COLO668 (cell line): ENCODE results near the gene TLK1.
"Not testable (repeated sequence)": the region's sequence is repeated elsewhere in the genome, so short reads cannot be mapped to it uniquely, and the experiment has no call there.

Source experiments
- DNase-seq: peaks from one replicate; lab custom pipeline; 2025; ENCODE audit not compliant: unreplicated experiment; lab: John Stamatoyannopoulos, UW

TLK1 gene

DNA sequence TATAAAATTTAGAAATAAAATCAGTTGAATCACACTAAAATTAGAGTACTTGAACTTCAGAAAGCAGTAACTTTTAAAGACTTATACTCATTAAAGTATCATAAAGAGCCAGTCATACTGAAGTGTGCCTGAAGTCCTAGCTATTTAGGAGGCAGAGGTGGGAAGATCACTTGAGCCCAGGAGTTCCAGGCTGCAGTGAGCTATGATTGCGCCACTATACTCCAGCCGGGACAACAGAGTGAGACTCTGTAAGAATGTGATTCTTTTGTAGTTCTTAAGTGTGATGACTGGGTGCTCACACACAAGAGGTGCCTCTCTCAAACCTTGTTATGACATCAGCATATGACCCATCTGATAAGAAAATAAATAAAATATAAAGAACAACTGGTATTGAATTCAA, 14.6 kb downstream of the TLK1 start:
- DNase-seq, result no peak

DNA sequence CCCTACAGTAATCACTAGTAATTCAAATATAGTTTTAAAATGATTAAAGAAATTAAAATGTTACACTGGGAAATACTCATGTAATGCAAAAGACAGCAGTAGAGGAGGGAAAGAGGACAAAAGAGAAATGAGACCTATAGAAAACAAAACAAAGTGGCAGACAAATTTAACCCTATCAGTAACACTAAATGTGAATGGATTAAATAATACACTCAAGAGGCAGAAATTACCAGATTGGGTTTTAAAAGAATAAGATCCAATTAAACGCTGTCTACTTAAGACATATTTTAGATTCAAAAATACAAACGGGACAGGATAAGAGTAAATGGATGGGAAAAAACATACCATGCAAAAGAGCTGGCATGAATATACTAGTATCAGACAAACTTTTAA, 17.0 kb downstream of the TLK1 start:
- no peak for DNase-seq

DNA sequence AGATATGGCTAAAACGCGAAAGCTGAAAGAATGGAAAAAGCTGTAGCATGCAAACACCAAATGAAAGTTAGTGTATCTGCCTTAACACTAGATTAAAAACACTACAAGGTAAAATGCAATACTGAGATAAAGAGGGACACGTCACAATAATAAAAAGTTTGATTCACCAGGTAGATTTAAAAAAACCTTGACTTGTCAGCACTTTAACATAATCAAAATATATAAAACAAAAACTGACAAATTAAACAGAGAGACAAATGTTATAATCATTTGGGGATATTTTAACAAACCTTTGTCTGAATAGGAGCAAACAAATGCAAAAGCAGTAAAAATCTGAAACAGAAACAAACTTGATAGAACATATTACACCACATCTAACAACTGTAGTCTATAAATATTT, 18.3 kb downstream of the TLK1 start:
- DNase-seq, result no peak

DNA sequence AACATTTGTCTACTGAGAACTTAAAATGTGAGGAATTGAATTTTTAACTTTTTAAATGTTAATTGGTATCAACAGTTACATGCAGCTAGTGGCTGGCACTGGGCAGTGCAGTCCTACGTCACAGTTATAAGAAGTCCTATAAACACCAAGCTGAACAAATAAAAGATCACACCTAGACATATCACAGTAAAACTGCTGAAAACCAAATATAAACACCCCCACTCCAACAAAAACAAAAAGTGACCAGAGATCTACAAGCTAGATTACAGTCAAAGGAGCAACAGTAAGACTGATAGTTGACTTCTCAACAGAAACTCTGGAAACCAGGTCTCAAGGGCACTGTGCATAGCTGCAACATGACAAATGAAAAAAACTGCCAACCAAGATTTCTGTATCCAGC, 19.4 kb downstream of the TLK1 start:
- DNase-seq, result no peak

DNA sequence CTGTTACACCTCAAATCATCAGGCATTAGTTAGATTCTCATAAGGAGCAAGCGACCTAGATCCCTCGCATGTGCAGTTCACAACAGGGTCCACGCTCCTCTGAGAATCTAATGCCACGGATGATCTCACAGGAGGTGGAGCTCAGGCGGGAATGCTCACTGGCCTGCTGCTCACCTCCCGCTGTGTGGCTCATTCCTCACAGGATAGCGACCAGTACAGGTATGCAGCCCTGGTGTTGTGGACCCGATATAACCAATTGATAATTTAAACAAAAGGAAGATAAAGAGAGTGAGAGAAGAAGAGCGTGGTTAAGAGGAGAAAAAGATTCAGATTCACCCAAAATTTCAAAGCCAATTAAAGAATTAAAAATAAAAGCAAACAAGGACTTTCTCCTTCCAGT, 20.8 kb downstream of the TLK1 start:
- no peak for DNase-seq

DNA sequence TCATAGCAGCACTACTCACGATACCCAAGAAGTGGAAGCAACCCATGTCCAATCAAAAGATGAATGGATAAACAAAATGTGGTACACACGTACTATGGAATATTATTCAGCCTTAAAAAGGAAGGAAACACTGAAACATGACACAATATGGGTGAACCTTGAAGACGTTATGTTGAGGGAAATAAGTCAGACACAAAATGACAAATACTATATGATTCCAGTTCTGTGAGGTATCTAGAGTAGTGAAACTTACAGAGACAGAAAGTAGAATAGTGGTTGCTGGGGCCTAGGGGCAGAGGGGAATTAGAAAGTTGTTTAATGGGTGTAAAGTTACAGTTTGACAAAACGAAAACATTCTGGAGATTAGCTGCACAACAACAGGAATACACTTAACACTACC, 24.7 kb downstream of the TLK1 start:
- no peak for DNase-seq

DNA sequence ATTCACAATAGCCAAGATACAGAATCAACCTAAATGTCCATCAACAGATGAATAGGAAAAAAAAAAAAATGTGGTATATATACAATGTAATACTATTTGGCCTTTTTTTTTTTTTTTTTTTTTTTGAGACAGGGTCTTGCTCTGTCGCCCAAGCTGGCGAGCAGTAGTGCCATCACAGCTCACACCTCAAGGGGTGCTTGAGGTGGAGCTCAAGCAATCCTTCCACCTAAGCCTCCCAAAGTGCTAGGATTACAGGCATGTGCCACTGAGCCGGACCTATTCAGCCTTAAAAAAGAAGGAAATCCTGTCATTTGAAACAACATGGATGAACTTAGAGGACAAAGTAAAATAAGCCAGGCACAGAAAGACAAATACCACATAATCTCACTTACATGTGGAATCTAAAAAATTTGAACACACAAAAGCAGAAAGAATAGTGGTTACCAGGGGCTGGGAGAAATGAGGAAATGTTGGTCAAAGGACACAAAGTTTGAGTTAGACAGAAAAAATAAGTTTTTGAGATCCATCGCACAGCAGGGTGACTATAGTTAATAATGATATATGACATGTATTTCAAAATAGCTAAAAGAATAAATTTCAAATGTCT, 26.0 kb downstream of the TLK1 start:
- DNase-seq, result no peak

DNA sequence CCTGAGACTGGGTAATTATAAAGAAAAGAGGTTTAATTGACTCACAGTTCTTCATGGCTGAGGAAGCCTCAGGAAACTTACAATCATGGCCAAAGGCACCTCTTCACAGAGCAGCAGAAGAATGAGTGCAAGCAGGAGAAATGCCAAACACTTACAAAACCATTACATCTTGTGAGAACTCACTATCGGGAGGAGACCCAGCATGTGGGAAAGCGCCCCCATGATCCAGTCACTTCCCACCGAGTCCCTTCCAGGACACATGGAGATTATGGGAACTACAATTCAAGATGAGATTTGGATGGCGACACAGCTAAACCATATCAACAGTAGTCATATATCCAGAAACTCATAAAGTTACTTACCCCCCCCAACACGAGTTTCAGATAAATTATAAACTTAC, 28.6 kb downstream of the TLK1 start:
- DNase-seq, result no peak

DNA sequence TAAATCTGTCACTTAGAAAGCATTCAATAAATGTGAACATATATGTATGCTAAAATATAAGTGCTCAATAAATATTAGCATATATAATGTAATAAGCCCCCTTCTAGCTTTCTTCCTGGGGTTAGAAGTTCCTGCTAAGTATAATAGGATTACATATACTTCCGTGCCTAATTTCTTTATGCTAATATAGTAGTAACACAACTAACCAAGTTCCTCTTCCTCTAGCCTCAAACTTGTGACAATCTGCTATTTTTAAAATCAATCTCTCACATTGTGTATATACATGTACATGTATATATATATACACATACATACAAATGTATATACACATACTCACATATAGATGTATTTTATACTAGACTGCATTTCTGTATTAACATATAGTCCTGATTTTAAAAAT, 32.2 kb downstream of the TLK1 start:
- DNase-seq, result no peak

DNA sequence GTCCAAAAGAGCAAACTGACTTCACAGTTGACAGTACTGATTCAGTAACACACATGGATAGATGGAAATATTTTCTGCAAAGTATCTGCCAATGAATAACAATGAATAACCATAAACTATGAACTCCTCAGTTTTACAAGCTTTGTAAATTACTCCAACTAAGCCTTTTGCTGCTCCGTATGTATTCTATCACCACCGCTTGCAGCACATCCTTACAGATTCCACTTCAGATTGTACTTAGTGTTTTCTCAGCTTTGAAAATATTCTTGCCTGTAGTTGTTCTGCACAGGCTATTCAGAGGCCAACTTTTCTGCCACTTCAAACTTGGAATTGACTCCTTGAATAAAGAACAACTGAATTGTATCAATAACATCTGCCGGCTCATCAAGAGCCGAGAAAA, 36.2 kb downstream of the TLK1 start:
- no peak for DNase-seq

DNA sequence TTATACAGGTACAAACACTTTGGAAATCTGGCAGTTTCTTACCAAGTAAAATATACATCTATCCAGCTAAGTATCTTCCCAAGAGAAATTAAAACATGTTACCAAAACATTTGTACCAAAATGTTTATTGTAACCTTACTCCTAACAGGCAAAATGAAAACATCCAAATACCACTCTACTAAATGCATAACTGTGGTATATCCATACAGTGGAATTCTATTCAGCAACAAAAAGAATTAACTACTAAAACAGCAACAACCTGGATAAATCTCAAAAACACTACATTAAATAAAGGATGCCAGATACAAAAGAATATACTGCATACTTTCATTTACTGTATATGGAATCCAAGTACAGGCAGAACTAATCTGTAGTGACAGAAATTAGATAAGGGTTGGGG, 51.1 kb downstream of the TLK1 start:
- DNase-seq, result no peak

DNA sequence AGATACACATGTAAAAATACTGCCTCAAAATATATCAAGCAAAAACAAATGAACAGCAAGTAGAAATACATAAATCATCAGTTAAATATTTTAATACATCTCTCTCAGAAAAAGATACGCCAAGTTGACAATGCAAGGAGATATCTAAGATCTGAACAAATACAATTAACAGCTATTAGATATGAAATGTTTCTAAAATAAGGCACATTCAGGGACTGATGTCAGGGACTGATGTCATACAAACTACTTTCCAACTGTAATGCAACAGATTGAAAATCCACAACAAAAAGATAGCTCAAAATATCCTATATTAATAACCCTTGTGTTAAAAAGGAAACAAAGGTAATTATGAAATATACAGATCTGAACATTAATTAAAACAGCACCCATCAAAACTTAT, 51.7 kb downstream of the TLK1 start:
- no peak for DNase-seq

DNA sequence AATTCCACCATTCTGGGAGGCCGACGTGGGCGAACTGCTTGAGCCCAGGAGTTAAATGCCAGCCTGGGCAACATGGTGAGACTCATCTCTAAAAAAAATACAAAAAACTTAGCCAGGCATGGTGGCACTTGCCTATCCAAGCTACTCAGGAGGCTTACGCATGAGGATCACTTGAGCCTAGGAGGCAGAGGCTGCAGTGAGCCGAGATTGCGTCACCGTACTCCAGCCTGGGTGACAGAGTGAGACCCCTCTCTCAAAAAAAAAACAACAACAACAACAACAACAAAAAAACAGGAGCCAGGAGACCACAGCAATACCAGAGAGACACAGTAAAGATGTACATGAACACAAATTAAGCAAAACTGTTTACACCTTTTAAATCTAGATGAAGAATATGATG, 52.9 kb downstream of the TLK1 start:
- DNase-seq, result no peak

DNA sequence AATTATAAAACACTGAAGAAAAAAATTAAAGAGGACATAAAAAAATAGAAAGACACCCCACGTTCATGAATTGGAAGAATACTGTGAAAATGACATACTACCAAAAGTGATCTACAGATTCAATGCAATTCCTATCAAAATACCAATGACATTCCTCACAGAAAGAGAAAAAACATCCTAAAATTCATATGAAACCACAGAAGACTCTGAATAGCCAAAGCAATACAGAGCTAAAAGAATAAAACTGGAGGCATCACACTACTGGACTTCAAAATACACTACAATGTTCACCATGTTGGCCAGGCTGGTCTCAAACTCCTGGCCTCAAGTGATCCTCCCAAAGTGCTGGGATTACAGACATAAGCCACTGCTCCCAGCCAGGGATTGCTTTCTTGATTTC, 56.3 kb downstream of the TLK1 start:
- DNase-seq, result no peak

DNA sequence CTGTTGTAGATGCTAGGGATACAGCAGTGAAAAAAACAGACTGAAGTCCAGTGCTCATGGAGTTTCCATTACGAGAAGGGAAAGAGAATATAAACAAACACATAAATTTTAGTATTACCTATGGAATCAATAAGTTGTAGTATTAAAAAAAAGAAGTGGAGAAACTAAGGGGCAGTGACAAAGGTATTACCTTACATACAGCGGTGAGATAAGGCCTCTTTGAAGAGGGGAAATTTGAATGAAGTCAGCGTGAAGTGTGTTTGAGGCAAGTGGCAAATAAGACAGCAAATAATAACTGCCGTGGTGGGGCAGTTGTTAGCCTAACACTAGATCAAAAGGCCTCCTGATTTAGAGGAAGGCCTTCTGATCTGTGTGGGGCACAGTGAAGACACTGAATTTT, 57.9 kb downstream of the TLK1 start:
- peak; percentile 13 for DNase-seq

DNA sequence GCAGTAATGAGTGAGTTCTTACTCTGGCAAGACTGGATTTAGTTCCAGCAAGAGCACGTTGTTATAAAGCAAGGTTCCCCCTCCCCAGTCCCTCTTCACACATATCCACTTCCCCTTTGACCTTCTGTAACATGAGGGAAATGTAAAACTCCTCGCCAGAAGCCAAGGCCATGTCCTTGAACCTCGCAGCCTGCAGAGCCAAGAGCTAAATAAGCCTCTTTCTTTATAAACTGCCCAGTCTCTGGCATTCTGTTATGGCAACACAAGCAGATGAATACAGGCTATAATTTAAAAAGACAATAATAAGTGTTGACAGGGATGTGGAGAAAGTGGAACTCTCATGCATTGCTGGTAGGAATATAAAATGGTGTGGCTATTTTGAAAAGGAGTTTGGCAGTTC, 60.3 kb downstream of the TLK1 start:
- no peak for DNase-seq

DNA sequence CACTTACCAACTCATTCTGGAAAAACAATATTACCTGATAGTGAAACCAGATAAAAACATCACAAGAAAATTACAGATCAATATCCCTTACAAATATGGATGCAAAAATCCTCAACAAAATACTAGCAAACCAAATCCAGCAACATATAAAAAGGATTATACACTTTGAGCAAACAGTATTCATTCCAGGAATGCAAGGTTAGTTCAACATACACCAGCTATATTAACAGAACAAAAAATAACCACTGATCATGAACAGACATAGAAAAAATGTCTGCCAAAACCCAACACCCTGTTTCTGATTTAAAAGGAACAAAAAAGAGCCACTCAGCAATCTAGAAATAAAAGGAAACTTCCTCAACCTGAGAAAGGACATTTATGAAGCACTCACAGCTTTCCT, 62.1 kb downstream of the TLK1 start:
- DNase-seq, result no peak

DNA sequence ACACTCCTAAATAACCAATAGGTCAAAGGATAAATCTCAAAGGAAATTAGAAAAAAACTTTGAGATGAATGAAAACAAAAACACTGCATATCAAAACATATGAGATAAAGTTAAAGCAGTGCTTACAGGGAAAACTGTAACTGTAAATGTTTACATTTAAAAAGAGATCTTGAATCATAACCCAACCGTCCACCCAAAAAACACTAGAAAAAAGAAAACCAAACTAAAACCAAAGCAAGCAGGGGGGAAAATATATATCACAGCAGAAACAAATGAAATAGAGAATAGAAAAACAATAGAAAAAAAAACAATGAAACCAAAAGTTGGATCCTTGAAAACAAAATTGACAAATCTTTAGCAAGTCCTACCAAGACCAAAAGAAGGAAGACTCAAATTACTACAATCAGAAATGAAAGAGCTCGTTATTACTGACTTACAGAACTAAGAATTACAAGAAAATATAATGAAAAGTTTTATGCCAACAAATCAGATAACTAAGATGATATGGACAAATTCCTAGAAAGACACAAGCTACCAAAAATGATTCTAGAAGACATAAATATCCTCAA, 65.6 kb downstream of the TLK1 start:
- DNase-seq, result no peak

DNA sequence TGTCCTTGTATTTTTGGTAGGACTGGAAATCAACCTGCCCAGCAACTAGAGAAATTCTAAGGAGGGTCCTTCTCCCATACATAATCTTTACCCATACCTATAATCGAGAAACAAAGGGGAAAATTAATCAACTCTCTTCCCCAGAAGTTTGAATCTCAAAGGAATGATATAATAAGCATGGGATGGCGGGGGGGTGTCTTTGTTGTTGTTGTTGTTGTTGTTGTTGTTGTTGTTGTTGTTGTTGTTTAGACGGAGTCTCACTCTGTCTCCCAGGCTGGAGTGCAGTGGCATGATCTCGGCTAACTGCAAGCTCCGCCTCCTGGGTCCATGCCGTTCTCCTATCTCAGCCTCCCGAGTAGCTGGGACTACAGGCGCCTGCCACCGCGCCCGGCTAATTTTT, 69.2 kb downstream of the TLK1 start:
- DNase-seq, result not testable (repeated sequence)

DNA sequence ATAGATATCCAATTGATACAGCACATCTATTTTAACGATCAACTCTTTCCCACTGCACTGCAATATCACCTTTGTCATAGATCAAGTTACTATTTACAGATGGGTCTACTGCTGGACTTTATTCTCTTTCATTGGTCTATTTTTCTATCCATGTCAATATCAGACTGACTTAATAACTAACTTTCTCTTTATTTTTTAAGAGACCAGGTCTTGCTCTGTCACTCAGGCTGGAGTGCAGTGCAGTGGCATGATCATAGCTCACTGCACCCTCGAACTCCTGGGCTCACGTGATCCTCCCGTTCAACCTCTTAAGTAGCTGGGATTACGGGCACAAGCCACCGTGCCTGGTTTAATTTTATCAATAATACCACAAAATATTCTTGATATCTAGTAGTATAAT, 71.2 kb downstream of the TLK1 start:
- DNase-seq, result no peak

DNA sequence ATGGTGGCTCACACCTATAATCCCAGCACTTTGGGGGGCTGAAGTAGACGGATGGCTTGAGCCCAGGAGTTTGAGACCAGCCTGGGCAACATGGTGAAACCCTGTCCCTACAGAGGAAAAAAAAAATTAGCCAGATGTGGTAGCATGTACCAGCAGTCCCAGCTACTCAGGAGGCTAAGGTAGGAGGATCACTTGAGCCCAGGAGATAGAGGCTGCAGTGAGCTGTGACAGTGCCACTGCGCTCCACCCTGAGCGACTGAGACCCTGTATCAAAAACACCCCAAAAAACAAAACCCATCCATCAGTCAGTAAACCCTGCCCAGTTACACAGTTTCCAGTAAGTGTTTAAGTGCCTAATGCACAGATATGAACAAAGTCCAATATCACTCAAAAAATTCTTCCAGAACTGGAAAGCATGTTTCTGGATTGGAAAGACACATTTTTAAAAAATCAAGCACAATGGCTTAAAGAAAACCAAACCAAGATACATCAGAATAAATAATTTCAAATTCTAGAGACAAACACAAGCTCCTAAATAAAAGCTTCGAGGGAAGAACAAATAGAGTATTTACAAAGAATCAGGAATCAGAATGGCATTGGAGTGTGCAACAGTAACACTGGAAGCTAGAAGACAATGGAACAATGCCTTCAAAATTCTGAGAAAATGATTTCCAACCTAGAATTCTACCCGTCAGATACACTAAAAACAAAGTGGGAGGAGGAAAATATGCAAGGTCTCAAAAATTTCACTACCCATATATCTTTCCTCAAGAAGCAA, 72.4 kb downstream of the TLK1 start:
- DNase-seq, result no peak

DNA sequence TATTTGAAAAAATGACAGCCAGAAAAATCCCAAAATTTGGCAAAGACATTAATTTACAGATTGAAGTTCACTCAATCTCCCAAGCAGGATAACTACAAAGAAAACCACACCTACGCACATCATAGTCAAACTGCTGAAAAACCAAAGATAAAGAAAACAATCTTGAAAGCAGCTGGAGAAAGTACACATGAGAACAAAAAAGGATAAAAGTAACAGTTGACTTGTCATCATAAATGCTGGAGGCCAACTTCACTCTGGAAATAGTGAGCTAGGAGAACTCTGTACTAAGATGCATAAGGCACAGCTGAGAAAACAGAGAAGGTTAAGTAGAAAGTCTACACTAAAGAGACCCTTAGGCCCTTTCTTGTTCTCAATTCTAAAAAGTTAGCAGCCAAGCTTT, 73.1 kb downstream of the TLK1 start:
- no peak for DNase-seq
